Caco-2 (cell line): ENCODE data around the gene PECR. TPM values are rescaled to one million over a fixed set of nuclear protein-coding genes. Genes with fewer than 3 reads are reported as not detected.

Experiments
- BruUV-seq: library from RNA; stranded (reverse); fragments of 400-500 nt; replicated peaks from 2 replicates; lab custom pipeline; 2021; lab: Mats Ljungman, UMichigan
- CTCF ChIA-PET: fragments of 300-600 bp; sonication (Branson Sonifier 250); formaldehyde crosslinking; loops from one replicate; lab custom pipeline; 2022; ENCODE audit warnings: antibody characterized with exemption; lab: Charles Lee
- POLR2A ChIA-PET: fragments of 300-600 bp; sonication (Branson Sonifier 250); formaldehyde crosslinking; loops from one replicate; lab custom pipeline; 2022; ENCODE audit warnings: antibody characterized with exemption; lab: Charles Lee
- DNase-seq, 2 experiments: peaks; one replicate each; pipeline versions ENCODE4 v3.0.0 to v3.0.0-alpha.2; 2020 to 2022
- H3K27me3 ChIP-seq: replicated peaks from 2 replicates; pipeline ENCODE4 v1.6.0; 2011; ENCODE audit warnings: low read length; ENCODE audit not compliant: control insufficient read depth, insufficient read depth
- H3K36me3 ChIP-seq: 2 replicates; pipeline ENCODE4 v1.5.1; 2011; ENCODE audit warnings: low read length; ENCODE audit not compliant: control insufficient read depth, insufficient read depth
- H3K4me1 ChIP-seq: fragments of 250-450 bp; sonication (Bioruptor Pico); 2 replicates; pipeline ENCODE4 v1.5.1; 2020; ENCODE audit warnings: mild to moderate bottlenecking
- H3K4me3 ChIP-seq: 2 replicates; pipeline ENCODE4 v1.5.1; 2011; ENCODE audit warnings: low read depth, mild to moderate bottlenecking, control low read depth, low read length
- H3K9me3 ChIP-seq: fragments of 250-450 bp; sonication (Bioruptor Pico); 2 replicates; pipeline ENCODE4 v1.5.1; 2020; ENCODE audit warnings: mild to moderate bottlenecking, moderate library complexity
- H3K27ac Mint-ChIP-seq: one replicate; pipeline ENCODE4 v1.8.0; 2022; ENCODE audit warnings: mixed read lengths; ENCODE audit not compliant: unreplicated experiment
- H3K27me3 Mint-ChIP-seq: one replicate; pipeline ENCODE4 v1.8.0; 2022; ENCODE audit warnings: mixed read lengths; ENCODE audit not compliant: insufficient read depth, unreplicated experiment
- H3K36me3 Mint-ChIP-seq: one replicate; pipeline ENCODE4 v1.8.0; 2022; ENCODE audit warnings: mild to moderate bottlenecking, mixed read lengths; ENCODE audit not compliant: insufficient read depth, unreplicated experiment
- H3K4me1 Mint-ChIP-seq: one replicate; pipeline ENCODE4 v1.8.0; 2022; ENCODE audit warnings: low read depth, mixed read lengths; ENCODE audit not compliant: unreplicated experiment
- H3K4me3 Mint-ChIP-seq: one replicate; pipeline ENCODE4 v1.8.0; 2022; ENCODE audit warnings: mild to moderate bottlenecking, moderate library complexity, mixed read lengths; ENCODE audit not compliant: unreplicated experiment
- H3K9me3 Mint-ChIP-seq: one replicate; pipeline ENCODE4 v1.8.0; 2022; ENCODE audit warnings: mixed read lengths; ENCODE audit not compliant: unreplicated experiment
- CTCF ChIP-seq, 2 experiments: fragments of 200-600 bp in 1 of 2; IDR thresholded peaks; 1 replicate in 1 of 2; 2 replicates in 1 of 2; pipeline versions ENCODE4 v1.5.1 to v1.8.0; 2011 to 2022; ENCODE audit warnings: antibody characterized with exemption in 1 of 2, control low read depth in 1 of 2, inconsistent platforms in 1 of 2, low read depth in 1 of 2, low read length in 1 of 2, mild to moderate bottlenecking in 1 of 2, moderate library complexity in 1 of 2; ENCODE audit not compliant: insufficient read depth in 1 of 2, severe bottlenecking in 1 of 2, unreplicated experiment in 1 of 2
- intact Hi-C: fragments of 100-400 bp; cut with micrococcal nuclease; formaldehyde crosslinking; loops from one replicate; pipeline ENCODE4 v1.10.0; 2022; ENCODE audit not compliant: unreplicated experiment
- total RNA-seq: library from RNA; stranded (reverse); gene quantifications from 2 replicates; pipeline ENCODE4 v1.2.3, GENCODE V29; 2022

The PECR gene
- total RNA-seq, 1 experiment from 2014 or later: 42.0 TPM

- Histone ChIP-seq H3K36me3 (no peaks in the 10 kb centered on the region), H3K4me3 (no peak overlapping the region), H3K4me1 (0 out of 2 replicates have a peak, but pooled peaks cover 7% of the 10 kb centered on the region), H3K27me3 (no peaks in the 10 kb centered on the region), H3K9me3 (no peaks in the 10 kb centered on the region)
- H3K4me1 Mint-ChIP-seq: no peaks in the 10 kb centered on the region
- POLR2A ChIA-PET: no interaction called here
- intact Hi-C loops: loop anchor here (1.0 kb wide), 1 partner anchor 15 kb away; no protein-coding TSS in a partner anchor
- CTCF ChIA-PET: no interaction called here
- no peaks in the 10 kb centered on the region for H3K27me3 Mint-ChIP-seq
- H3K27ac Mint-ChIP-seq: no peak overlapping the region
- BruUV-seq: no TSS peak
- no peak for DNase-seq
- no peaks in the 10 kb centered on the region for H3K36me3 Mint-ChIP-seq
- no peak overlapping the region for H3K4me3 Mint-ChIP-seq
- no peak for TF ChIP-seq CTCF (IDR thresholded peaks at IDR 0.05; ENCODE audit: insufficient read depth in 1 of 2, low read depth in 1 of 2, low read length in 1 of 2, severe bottlenecking in 1 of 2, unreplicated experiment in 1 of 2)
- no peaks in the 10 kb centered on the region for H3K9me3 Mint-ChIP-seq
Observed at GRCh38 chr2:216098421-216099334, 17.1 kb upstream of the PECR start.

GRCh38 chr2:216094701-216095100, 13.1 kb upstream of the PECR start:
- ChIA-PET CTCF (interaction anchor here (0.6 kb wide), 1 partner anchor 12 kb away, joined by 5 read pairs; no protein-coding TSS in a partner anchor), POLR2A (interaction anchor here (0.6 kb wide), 1 partner anchor 16 kb away, joined by 9 read pairs; no protein-coding TSS in a partner anchor)
- no peak for TF ChIP-seq CTCF (IDR thresholded peaks at IDR 0.05; ENCODE audit: insufficient read depth in 1 of 2, low read depth in 1 of 2, low read length in 1 of 2, severe bottlenecking in 1 of 2, unreplicated experiment in 1 of 2)
- H3K27me3 Mint-ChIP-seq: no peaks in the 10 kb centered on the region
- Histone ChIP-seq H3K4me1 (0 out of 2 replicates have a peak, but pooled peaks cover 7% of the 10 kb centered on the region), H3K9me3 (no peaks in the 10 kb centered on the region), H3K36me3 (no peaks in the 10 kb centered on the region), H3K27me3 (no peaks in the 10 kb centered on the region; the same call in 1 of the 2 replicates), H3K4me3 (no peak overlapping the region)
- H3K36me3 Mint-ChIP-seq: no peaks in the 10 kb centered on the region
- intact Hi-C loops: no loop called here
- no peak for DNase-seq
- H3K27ac Mint-ChIP-seq: no peak overlapping the region
- no peaks in the 10 kb centered on the region for H3K4me1 Mint-ChIP-seq
- H3K4me3 Mint-ChIP-seq: no peak overlapping the region
- no peaks in the 10 kb centered on the region for H3K9me3 Mint-ChIP-seq
- BruUV-seq: no TSS peak

- BruUV-seq: no TSS peak
- Histone ChIP-seq H3K27me3 (no peaks in the 10 kb centered on the region; the same call in 1 of the 2 replicates), H3K9me3 (no peaks in the 10 kb centered on the region), H3K4me3 (no peak overlapping the region), H3K4me1 (no peaks in the 10 kb centered on the region), H3K36me3 (no peaks in the 10 kb centered on the region)
- CTCF ChIA-PET: no interaction called here
- Mint-ChIP-seq H3K4me1 (no peaks in the 10 kb centered on the region), H3K4me3 (no peak overlapping the region), H3K36me3 (no peaks in the 10 kb centered on the region), H3K27ac (no peak overlapping the region), H3K9me3 (no peaks in the 10 kb centered on the region), H3K27me3 (no peaks in the 10 kb centered on the region)
- intact Hi-C loops: no loop called here
- TF ChIP-seq CTCF (IDR thresholded peaks at IDR 0.05; ENCODE audit: insufficient read depth in 1 of 2, low read depth in 1 of 2, low read length in 1 of 2, severe bottlenecking in 1 of 2, unreplicated experiment in 1 of 2): no peak
- POLR2A ChIA-PET: no interaction called here
- no peak for DNase-seq
Observed at GRCh38 chr2:216092646-216093045, 11.0 kb upstream of the PECR start.
